Gastrocnemius medialis (tissue), 4 donors: ENCODE results near the gene LCLAT1.

Experiments used
- POLR2A ChIP-seq, 2 donors: fragments of 450-650 bp; IDR thresholded peaks; one replicate each; pipeline ENCODE4 v1.6.1; 2017; ENCODE audit warnings: antibody characterized with exemption in 2 of 2, mild to moderate bottlenecking in 2 of 2, moderate library complexity in 2 of 2
- TF ChIP-seq, protein P1 (sequence below), 5 experiments: fragments of 450-650 bp in 3 of 5; fragments of 200-600 bp in 2 of 5; sonication (generic) in 2 of 5; IDR thresholded peaks in 4 of 5; conservative IDR thresholded peaks in 1 of 5; 1 replicate in 4 of 5; 2 replicates in 1 of 5; pipeline ENCODE4 v1.5.1; 2016 to 2019; ENCODE audit warnings: antibody characterized with exemption in 5 of 5, mild to moderate bottlenecking in 3 of 5, moderate library complexity in 3 of 5

GRCh38 chr2:30583204-30583749, 136.2 kb downstream of the LCLAT1 start:
- TF ChIP-seq, protein P1, sequence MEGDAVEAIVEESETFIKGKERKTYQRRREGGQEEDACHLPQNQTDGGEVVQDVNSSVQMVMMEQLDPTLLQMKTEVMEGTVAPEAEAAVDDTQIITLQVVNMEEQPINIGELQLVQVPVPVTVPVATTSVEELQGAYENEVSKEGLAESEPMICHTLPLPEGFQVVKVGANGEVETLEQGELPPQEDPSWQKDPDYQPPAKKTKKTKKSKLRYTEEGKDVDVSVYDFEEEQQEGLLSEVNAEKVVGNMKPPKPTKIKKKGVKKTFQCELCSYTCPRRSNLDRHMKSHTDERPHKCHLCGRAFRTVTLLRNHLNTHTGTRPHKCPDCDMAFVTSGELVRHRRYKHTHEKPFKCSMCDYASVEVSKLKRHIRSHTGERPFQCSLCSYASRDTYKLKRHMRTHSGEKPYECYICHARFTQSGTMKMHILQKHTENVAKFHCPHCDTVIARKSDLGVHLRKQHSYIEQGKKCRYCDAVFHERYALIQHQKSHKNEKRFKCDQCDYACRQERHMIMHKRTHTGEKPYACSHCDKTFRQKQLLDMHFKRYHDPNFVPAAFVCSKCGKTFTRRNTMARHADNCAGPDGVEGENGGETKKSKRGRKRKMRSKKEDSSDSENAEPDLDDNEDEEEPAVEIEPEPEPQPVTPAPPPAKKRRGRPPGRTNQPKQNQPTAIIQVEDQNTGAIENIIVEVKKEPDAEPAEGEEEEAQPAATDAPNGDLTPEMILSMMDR (IDR thresholded peaks at IDR 0.05 in 4 of 5, conservative IDR thresholded peaks at IDR 0.05 in 1 of 5): no peak
- no peak for TF ChIP-seq POLR2A (IDR thresholded peaks at IDR 0.05)
